HG03575 (cell line): Measurements from ENCODE around the gene MAGED1.
"Not testable (repeated sequence)": the region's sequence is repeated elsewhere in the genome, so short reads cannot be mapped to it uniquely, and the experiment has no call there.

Source experiments
- ATAC-seq: cut with Tn5 transposase; IDR thresholded peaks from one replicate; pipeline ENCODE4 v1.9.1; 2021; ENCODE audit not compliant: unreplicated experiment, insufficient number of reproducible peaks, low FRiP score; ENCODE audit errors: extremely low read depth

MAGED1 gene

DNA sequence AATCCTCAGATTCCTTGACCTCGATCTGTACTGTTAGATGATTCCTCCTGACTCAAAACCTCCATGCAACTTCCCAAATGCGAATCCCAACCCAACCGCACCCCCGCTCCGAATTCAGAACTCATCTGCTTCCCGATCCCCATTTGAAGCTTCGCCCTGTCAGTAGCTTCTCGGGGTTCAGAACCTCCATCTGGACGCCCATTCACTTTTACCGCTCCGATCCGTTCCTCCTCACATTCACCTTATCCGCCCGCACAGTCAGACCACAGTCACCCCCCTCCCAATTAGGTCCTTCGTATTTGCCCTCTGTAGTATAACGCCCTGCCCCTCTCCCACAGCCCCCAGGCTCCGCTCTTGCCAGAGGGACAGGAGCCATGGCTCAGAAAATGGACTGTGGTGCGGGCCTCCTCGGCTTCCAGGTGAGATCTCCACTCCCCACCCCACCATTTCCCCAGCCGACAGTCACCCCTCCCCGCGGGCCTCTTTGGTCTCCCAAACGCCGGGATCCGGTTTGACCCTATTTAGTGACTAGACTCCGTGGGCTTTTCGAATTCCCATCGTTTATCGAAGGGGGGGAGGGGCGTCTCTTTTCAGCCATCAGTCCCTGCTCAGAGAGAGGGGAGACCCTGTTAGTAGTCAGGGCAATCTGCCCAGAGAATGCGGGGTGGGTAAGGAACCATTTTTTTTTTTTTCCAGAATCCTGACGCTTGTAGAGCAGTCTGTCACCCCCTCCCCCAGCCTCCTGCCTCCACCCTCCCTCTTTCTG lies 691 bp downstream of the MAGED1 start:
- no peak for ATAC-seq

DNA sequence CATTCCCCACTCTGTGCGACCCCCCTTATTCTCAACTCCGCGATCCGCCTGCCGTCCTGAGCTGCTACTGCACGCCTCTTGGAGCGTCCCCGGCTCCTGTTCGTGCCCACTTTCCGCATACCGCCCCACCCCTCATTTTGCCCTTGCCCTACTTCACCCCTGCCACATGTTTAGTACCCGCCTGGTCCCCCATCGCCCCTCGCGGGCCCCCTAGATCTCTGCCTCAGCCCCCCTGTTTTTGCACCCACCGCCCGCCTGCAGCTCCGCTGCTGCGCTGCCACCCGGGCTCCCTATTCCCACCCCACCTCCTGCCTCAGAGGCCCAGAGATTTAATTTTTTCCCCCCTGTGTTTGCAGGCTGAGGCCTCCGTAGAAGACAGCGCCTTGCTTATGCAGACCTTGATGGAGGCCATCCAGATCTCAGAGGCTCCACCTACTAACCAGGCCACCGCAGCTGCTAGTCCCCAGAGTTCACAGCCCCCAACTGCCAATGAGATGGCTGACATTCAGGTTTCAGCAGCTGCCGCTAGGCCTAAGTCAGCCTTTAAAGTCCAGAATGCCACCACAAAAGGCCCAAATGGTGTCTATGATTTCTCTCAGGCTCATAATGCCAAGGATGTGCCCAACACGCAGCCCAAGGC lies 1.4 kb downstream of the MAGED1 start:
- ATAC-seq, result no peak

DNA sequence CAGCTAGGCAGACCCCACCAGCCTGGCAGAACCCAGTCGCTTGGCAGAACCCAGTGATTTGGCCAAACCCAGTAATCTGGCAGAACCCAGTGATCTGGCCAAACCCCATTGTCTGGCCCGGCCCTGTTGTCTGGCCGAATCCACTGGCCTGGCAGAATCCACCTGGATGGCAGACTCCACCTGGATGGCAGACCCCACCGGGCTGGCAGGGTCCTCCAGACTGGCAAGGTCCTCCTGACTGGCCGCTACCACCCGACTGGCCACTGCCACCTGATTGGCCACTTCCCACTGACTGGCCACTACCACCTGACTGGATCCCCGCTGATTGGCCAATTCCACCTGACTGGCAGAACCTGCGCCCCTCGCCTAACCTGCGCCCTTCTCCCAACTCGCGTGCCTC lies 3.2 kb downstream of the MAGED1 start:
- ATAC-seq, result no peak

DNA sequence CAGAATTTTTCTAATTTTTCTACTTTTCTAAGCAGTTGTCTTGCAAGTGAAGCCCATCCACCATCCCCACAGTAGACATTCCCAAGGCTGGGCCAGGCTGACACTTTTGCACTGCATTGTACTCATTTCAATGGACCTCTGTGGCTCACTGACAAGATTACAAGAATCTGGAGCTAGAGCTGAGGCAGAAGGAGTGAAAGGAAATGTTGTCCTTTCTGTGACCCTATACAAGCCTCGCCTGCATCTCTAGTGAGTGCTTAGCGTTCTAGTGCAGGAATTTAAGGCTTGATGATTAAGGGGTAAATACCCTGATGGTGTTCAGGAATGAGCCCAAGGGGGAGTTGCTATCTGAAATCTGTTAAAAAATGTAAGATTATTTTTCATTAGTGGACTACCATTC lies 6.3 kb downstream of the MAGED1 start:
- no peak for ATAC-seq

DNA sequence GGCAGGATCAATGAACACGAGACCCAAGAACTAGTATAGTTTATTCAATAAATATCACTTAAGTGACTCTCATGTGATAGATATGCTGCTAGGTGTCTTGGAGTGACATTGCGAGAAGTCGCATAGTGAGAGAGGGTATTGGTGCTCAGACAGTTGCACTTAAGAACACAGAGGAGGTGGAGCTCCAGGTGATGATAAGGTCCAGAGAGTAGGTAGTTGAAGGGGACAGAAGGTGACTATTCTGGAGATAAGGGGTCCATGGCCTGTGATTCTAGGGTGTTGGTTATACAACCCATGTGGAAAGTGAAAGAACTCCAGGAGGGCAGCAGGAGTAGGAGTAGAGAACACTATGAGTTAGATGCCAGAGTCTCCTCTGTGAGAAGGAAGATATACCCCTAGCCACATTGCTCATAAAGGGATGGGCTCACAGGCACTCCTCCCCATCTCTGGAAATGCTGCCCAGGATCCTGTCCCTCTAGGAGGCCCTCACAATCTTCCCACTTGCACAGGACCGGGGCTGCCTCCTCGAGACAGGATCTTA lies 9.2 kb downstream of the MAGED1 start:
- ATAC-seq, result no peak

DNA sequence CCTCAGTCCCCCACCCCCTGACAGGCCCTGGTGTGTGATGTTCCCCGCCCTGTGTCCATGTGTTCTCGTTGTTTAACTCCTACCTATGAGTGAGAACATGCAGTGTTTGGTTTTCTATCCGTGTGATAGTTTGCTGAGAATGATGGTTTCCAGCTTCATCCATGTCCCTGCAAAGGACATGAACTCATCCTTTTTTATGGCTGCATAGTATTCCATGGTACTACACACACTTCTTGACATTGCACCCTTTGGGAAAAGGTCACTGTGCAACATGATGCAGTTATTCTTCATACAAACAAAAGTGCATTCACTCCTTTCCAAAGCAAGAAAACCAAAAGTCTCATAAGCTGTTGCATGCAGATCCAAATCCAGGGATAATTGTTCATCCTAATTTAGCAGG lies 11.7 kb downstream of the MAGED1 start:
- ATAC-seq, result not testable (repeated sequence)

DNA sequence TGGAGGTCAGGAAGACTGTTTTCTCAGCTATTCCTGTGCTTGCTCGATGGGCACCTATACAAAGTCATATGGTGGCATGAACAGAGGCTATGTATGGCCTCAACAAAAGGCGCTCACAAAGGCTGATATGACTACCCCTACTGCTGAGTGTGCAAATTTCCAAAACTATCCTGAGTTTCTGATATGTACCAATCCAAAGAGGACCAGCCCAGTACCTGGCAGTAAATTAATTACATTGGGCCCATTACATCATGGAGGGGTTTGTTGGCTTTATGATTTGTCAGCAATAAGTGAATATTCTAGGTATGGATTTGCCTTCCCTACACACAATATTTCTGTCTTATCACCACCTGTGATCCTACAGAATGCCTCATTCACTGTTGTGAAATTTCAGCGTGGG lies 12.3 kb downstream of the MAGED1 start:
- ATAC-seq, result no peak

DNA sequence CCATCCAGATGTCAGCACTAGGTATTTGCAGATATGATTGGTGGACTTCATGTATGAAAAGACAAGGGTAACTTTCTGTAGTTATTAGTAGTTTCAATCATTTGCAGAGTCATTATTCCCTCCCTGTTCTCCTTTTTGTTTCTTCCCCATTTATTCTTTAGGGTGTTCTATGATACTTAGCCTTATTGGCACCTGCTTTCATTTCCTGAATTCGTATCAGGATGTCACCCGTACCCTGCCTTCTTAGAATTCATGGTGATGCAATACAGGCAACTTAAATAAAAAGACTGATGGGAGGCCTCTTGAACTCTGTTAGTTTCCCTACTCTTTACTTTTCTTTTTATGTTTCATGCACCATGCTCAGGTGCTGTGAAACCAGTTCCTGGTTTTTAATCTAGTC lies 24.2 kb downstream of the MAGED1 start:
- no peak for ATAC-seq

DNA sequence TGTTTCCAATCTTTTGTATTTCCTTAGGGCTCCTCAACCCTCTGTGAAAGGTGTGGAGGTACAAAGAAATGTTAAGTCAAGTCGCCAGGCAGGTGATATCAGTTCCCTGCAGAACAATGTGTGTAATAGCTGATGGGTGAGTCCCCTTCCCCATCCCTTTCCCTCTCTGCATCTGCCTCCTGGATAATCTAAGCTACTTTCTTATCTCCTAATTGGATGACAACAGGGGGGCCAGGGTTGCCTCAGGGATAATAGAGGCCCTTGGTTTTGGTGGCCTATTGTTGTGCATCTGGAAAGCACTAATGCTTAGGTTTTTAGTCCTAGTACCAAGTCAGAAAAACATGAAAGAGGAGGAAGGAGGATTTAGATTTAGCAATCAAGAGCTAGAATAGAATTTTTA lies 29.1 kb downstream of the MAGED1 start:
- no peak for ATAC-seq

DNA sequence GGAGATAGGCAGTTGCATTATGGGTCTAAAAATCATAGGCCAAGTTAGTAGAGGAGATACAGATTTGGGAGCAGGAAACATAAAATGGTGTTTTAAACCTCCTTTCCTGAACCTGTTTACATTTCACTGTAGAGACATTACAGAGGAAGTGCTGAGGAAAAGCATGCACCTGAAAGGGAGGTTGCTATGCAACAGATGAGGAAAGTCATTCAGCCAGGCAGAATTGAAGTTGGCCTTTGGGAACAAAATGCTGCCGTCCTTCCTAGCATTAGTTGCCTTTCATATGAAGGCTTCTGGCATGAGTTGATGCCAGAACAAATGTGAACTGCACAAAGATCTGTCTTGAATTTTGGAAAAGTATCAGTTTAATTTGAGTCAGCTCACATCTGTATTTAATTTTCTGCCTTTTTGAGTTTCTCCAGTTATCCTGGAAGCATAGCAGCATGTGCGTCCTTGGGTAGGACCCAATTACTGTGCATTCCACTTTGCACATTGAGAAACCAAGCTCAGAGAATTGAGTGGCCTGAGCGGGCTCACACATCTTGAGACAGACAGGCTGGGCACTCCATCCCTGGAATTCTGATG lies 38.2 kb downstream of the MAGED1 start:
- no peak for ATAC-seq
